ENCODE measurements around the gene DNAH11. TPM values are rescaled to one million over a fixed set of nuclear protein-coding genes. Genes with fewer than 3 reads are reported as not detected.

Gene DNAH11
- total and polyA plus RNA-seq, 2 of the 13 experiments (the other 11 are each of a cell fraction or from before 2014, with no cell fraction given): not detected

DNA sequence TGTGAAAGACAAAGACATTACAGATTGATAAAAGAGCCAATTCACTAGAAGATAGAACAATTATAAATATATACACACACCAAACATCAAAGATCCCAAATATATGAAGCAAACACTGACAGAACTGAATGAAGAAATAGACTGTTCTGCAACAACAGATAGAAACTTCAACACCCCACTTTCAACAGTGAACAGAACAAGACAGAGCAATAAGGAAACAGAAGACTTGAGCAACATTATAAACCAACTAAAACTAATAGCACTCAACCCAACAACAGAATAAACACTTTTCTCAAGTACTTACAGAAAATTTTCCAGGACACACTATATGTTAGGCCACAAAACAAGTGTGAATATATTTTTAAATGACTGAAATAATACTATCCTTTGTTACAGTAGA is 392.0 kb downstream of the DNAH11 start:
- no peak for FAIRE-seq
- TF ChIP-seq MYNN (CRISPR knock-in tag; IDR thresholded peaks at IDR 0.05; ENCODE audit: low read depth) (no peak), ZNF747 (CRISPR knock-in tag; IDR thresholded peaks at IDR 0.05; ENCODE audit: borderline replicate concordance) (no peak)
- H3K27ac ChIP-seq (ENCODE audit: extremely low read length, insufficient read depth, low read length): no peak overlapping the region
- BruUV-seq (replicated peaks): no TSS peak
- no peaks in the 10 kb centered on the region for H3K4me1 ChIP-seq (ENCODE audit: insufficient read depth, low read length)
- H3K9me3 ChIP-seq (ENCODE audit: low read length): no peaks in the 10 kb centered on the region
- no peak for ATAC-seq
- no peaks in the 10 kb centered on the region for H4K20me1 ChIP-seq (ENCODE audit: insufficient read depth, low read length)
- intact Hi-C loops (cut with micrococcal nuclease; ENCODE audit: unreplicated experiment) (no loop called here), in situ Hi-C loops (cut with HindIII; ENCODE audit: extremely low pct_ligation_motif_present, low pct_unique_long_range_greater_than_20kb) (no loop called here)
- no peaks in the 10 kb centered on the region for H3K79me2 ChIP-seq (ENCODE audit: insufficient read depth, low read length)
- no peaks in the 10 kb centered on the region for H3K36me3 ChIP-seq (replicated peaks in 1 of 2; ENCODE audit: control insufficient read depth in 1 of 2, insufficient read depth in 2 of 2, low read length in 2 of 2)
- no peak overlapping the region for H3K9ac ChIP-seq (ENCODE audit: insufficient read depth, low read depth, low read length)
- DNase-seq (ENCODE audit: low spot score): no peak
- no peak overlapping the region for H2AFZ ChIP-seq (ENCODE audit: low read length)
- POLR2A ChIA-PET: no interaction called here
- H3K4me2 ChIP-seq (ENCODE audit: low read depth, low read length): no peak overlapping the region
- CTCF ChIA-PET (ENCODE audit: low intra/inter-chr PET ratio, low total read pairs): no interaction called here
- no peak overlapping the region for H3K4me3 ChIP-seq (replicated peaks in 1 of 3; ENCODE audit: insufficient read depth in 1 of 3, low read depth in 2 of 3, low read length in 3 of 3)
- no peaks in the 10 kb centered on the region for H3K27me3 ChIP-seq (ENCODE audit: control insufficient read depth in 1 of 2, insufficient read depth in 2 of 2, low read length in 2 of 2)

DNA sequence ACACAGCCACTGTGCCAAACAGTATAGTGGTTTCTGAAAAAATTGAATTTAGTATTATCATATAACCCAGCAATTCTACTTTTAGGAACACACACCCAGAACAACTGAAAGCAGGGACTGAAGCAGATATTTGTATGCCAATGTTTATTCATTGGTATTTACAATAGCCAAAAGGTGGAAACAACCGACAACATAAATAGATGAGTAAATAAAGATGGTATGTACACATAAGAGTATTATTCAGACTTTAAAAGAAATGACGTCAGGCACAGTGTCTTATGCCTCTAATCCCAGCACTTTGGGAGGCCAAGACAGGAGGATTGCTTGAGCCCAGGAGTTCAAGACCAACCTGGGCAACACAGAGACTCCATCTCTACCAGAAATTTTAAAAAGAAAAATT is 395.6 kb downstream of the DNAH11 start:
- ATAC-seq (no peak), DNase-seq (ENCODE audit: low spot score) (no peak), FAIRE-seq (no peak)
- ChIA-PET CTCF (ENCODE audit: low intra/inter-chr PET ratio, low total read pairs) (no interaction called here), POLR2A (no interaction called here)
- no peaks in the 10 kb centered on the region for H3K9me3 ChIP-seq (ENCODE audit: low read length)
- WGBS (ENCODE audit: low lambda C conversion rate): 26% methylated on average over 2 of the region's 2 CpGs
- no peak overlapping the region for H3K27ac ChIP-seq (ENCODE audit: extremely low read length, insufficient read depth, low read length)
- TF ChIP-seq CREB1 (IDR thresholded peaks at IDR 0.05) (peak; percentile 29; the same call in 1 of the 2 replicates), CREB1 (CRISPR knock-in tag; IDR thresholded peaks at IDR 0.05) (no peak), HCFC1 (IDR thresholded peaks at IDR 0.05; ENCODE audit: low read depth, low read length) (no peak), MTA1 (CRISPR knock-in tag; IDR thresholded peaks at IDR 0.05; ENCODE audit: borderline replicate concordance) (no peak), ATF7 (IDR thresholded peaks at IDR 0.05) (peak; percentile 69; the same call in 1 of the 2 replicates), ATF7 (CRISPR knock-in tag; IDR thresholded peaks at IDR 0.05) (no peak)
- H3K9ac ChIP-seq (ENCODE audit: insufficient read depth, low read depth, low read length): no peak overlapping the region
- no peaks in the 10 kb centered on the region for H3K36me3 ChIP-seq (replicated peaks in 1 of 2; ENCODE audit: control insufficient read depth in 1 of 2, insufficient read depth in 2 of 2, low read length in 2 of 2)
- in situ Hi-C loops (cut with HindIII; ENCODE audit: extremely low pct_ligation_motif_present, low pct_unique_long_range_greater_than_20kb) (no loop called here), intact Hi-C loops (cut with micrococcal nuclease; ENCODE audit: unreplicated experiment) (no loop called here)
- H3K27me3 ChIP-seq (ENCODE audit: control insufficient read depth in 1 of 2, insufficient read depth in 2 of 2, low read length in 2 of 2): peaks cover 0 to 4% of the 10 kb centered on the region in 2 experiments; a peak in 1 of 5 replicates
- no peaks in the 10 kb centered on the region for H3K79me2 ChIP-seq (ENCODE audit: insufficient read depth, low read length)
- H2AFZ ChIP-seq (ENCODE audit: low read length): no peak overlapping the region
- no peaks in the 10 kb centered on the region for H3K4me1 ChIP-seq (ENCODE audit: insufficient read depth, low read length)
- BruUV-seq (replicated peaks): no TSS peak
- H3K4me3 ChIP-seq (replicated peaks in 1 of 3; ENCODE audit: insufficient read depth in 1 of 3, low read depth in 2 of 3, low read length in 3 of 3): no peak overlapping the region
- no peaks in the 10 kb centered on the region for H4K20me1 ChIP-seq (ENCODE audit: insufficient read depth, low read length)
- no peak overlapping the region for H3K4me2 ChIP-seq (ENCODE audit: low read depth, low read length)

Measured in HepG2 (cell line).